Measurements from ENCODE around the gene CDCA8. TPM values are rescaled to one million over a fixed set of nuclear protein-coding genes. Genes with fewer than 3 reads are reported as not detected.

CDCA8 gene
- polyA plus RNA-seq, 1 donor (not counting 4 experiments of a cell fraction or from before 2014, with no cell fraction given) = 15.1 TPM

GRCh38 chr1:37703061-37703460 lies 10.7 kb downstream of the CDCA8 start:
- TF ChIP-seq EZH2 (IDR thresholded peaks at IDR 0.05; ENCODE audit: low read length) (no peak), CTCF (optimal IDR thresholded peaks at IDR 0.05 in 1 of 3, IDR thresholded peaks at IDR 0.05 in 1 of 3, conservative IDR thresholded peaks at IDR 0.05 in 1 of 3; ENCODE audit: extremely low read depth in 1 of 3, insufficient read depth in 2 of 3, low read length in 3 of 3) (no peak)
- no peak overlapping the region for H2AFZ ChIP-seq (ENCODE audit: control insufficient read depth, low read length)
- H3K9me3 ChIP-seq (ENCODE audit: control insufficient read depth, low read depth, low read length) = no peaks in the 10 kb centered on the region
- FAIRE-seq = no peak
- H3K36me3 ChIP-seq (ENCODE audit: control insufficient read depth in 2 of 2, extremely low read depth in 1 of 2, insufficient read depth in 2 of 2, low read length in 2 of 2) = peaks cover 8 to 37% of the 10 kb centered on the region in 2 experiments
- H4K20me1 ChIP-seq (ENCODE audit: control insufficient read depth, extremely low read depth, insufficient read depth, low read length) = no peaks in the 10 kb centered on the region
- DNase-seq (ENCODE audit: low read depth, low spot score) = no peak
- H3K27ac ChIP-seq (ENCODE audit: control insufficient read depth, insufficient read depth, low read length) = no peak overlapping the region
- peaks cover 3% of the 10 kb centered on the region for H3K79me2 ChIP-seq (ENCODE audit: control insufficient read depth, insufficient read depth, low read length)
- no peaks in the 10 kb centered on the region for H3K27me3 ChIP-seq (ENCODE audit: control insufficient read depth, extremely low read depth, insufficient read depth, low read length)
- H3K9ac ChIP-seq (ENCODE audit: control insufficient read depth, extremely low read depth, insufficient read depth, low read length) = no peak overlapping the region
- no peak overlapping the region for H3K4me3 ChIP-seq (ENCODE audit: control insufficient read depth in 2 of 3, extremely low read depth in 1 of 3, insufficient read depth in 2 of 3, low read depth in 1 of 3, low read length in 3 of 3)
- H3K4me1 ChIP-seq (ENCODE audit: control insufficient read depth, extremely low read depth, insufficient read depth, low read length) = no peaks in the 10 kb centered on the region
- dilution Hi-C loops (cut with MboI; ENCODE audit: extremely low pct_ligation_motif_present, low sequenced_read_pairs) = no loop called here
- no peaks in the 10 kb centered on the region for H3K9me1 ChIP-seq (ENCODE audit: control insufficient read depth, extremely low read depth, insufficient read depth, low read length)
- no peak overlapping the region for H3K4me2 ChIP-seq (ENCODE audit: control insufficient read depth, extremely low read depth, insufficient read depth, low read depth, low read length)

GRCh38 chr1:37704966-37705365 lies 12.7 kb downstream of the CDCA8 start:
- no peak for FAIRE-seq
- no peak for DNase-seq (ENCODE audit: low read depth, low spot score)
- H3K36me3 ChIP-seq (ENCODE audit: control insufficient read depth in 2 of 2, extremely low read depth in 1 of 2, insufficient read depth in 2 of 2, low read length in 2 of 2) = peaks cover 8 to 32% of the 10 kb centered on the region in 2 experiments
- no peak overlapping the region for H3K9ac ChIP-seq (ENCODE audit: control insufficient read depth, extremely low read depth, insufficient read depth, low read length)
- no peak overlapping the region for H3K27ac ChIP-seq (ENCODE audit: control insufficient read depth, insufficient read depth, low read length)
- H3K27me3 ChIP-seq (ENCODE audit: control insufficient read depth, extremely low read depth, insufficient read depth, low read length) = no peaks in the 10 kb centered on the region
- H3K4me3 ChIP-seq (ENCODE audit: control insufficient read depth in 2 of 3, extremely low read depth in 1 of 3, insufficient read depth in 2 of 3, low read depth in 1 of 3, low read length in 3 of 3) = no peak overlapping the region
- H4K20me1 ChIP-seq (ENCODE audit: control insufficient read depth, extremely low read depth, insufficient read depth, low read length) = no peaks in the 10 kb centered on the region
- no peak overlapping the region for H3K4me2 ChIP-seq (ENCODE audit: control insufficient read depth, extremely low read depth, insufficient read depth, low read depth, low read length)
- no peak overlapping the region for H2AFZ ChIP-seq (ENCODE audit: control insufficient read depth, low read length)
- TF ChIP-seq EZH2 (IDR thresholded peaks at IDR 0.05; ENCODE audit: low read length) (no peak), CTCF (optimal IDR thresholded peaks at IDR 0.05 in 1 of 3, IDR thresholded peaks at IDR 0.05 in 1 of 3, conservative IDR thresholded peaks at IDR 0.05 in 1 of 3; ENCODE audit: extremely low read depth in 1 of 3, insufficient read depth in 2 of 3, low read length in 3 of 3) (no peak)
- H3K9me1 ChIP-seq (ENCODE audit: control insufficient read depth, extremely low read depth, insufficient read depth, low read length) = no peaks in the 10 kb centered on the region
- no peaks in the 10 kb centered on the region for H3K79me2 ChIP-seq (ENCODE audit: control insufficient read depth, insufficient read depth, low read length)
- dilution Hi-C loops (cut with MboI; ENCODE audit: extremely low pct_ligation_motif_present, low sequenced_read_pairs) = no loop called here
- no peaks in the 10 kb centered on the region for H3K4me1 ChIP-seq (ENCODE audit: control insufficient read depth, extremely low read depth, insufficient read depth, low read length)
- H3K9me3 ChIP-seq (ENCODE audit: control insufficient read depth, low read depth, low read length) = no peaks in the 10 kb centered on the region

Data from keratinocyte (primary cell).